PC-9 (cell line): ENCODE results near the gene ARHGAP28. TPM values are rescaled to one million over a fixed set of nuclear protein-coding genes. Genes with fewer than 3 reads are reported as not detected.

Source experiments
- BruUV-seq: library from RNA; stranded (reverse); fragments of 400-500 nt; replicated peaks from 2 replicates; lab custom pipeline; 2021; lab: Mats Ljungman, UMichigan
- CTCF ChIA-PET: fragments of 300-600 bp; sonication (Branson Sonifier 250); formaldehyde crosslinking; loops from one replicate; lab custom pipeline; 2022; ENCODE audit warnings: antibody characterized with exemption; lab: Charles Lee
- POLR2A ChIA-PET: fragments of 300-600 bp; sonication (Branson Sonifier 250); formaldehyde crosslinking; loops from one replicate; lab custom pipeline; 2022; ENCODE audit warnings: antibody characterized with exemption; ENCODE audit not compliant: unreplicated experiment; lab: Charles Lee
- DNase-seq, 2 experiments: peaks; one replicate each; pipeline versions ENCODE4 v3.0.0 to v3.0.0-alpha.2; 2015 to 2022; ENCODE audit warnings: mixed read lengths in 1 of 2
- H2AFZ ChIP-seq: fragments of 200-600 bp; sonication (generic); 2 replicates; pipeline ENCODE4 v1.8.1; 2017; ENCODE audit warnings: antibody characterized with exemption
- H3F3A ChIP-seq: fragments of 200-600 bp; sonication (generic); 2 replicates; pipeline ENCODE4 v1.8.1; 2017; ENCODE audit warnings: antibody characterized with exemption, mild to moderate bottlenecking, low read depth; ENCODE audit not compliant: insufficient read depth
- H3K27ac ChIP-seq: fragments of 200-600 bp; sonication (generic); 2 replicates; pipeline ENCODE4 v1.6.1; 2016; ENCODE audit warnings: mixed run types
- H3K27me3 ChIP-seq: fragments of 200-600 bp; sonication (generic); 2 replicates; pipeline ENCODE4 v1.6.1; 2016; ENCODE audit warnings: low read depth, mixed run types; ENCODE audit not compliant: insufficient read depth
- H3K36me3 ChIP-seq: fragments of 200-600 bp; sonication (generic); 2 replicates; pipeline ENCODE4 v1.6.1; 2016; ENCODE audit warnings: low read depth, mixed run types
- H3K4me1 ChIP-seq: fragments of 200-600 bp; sonication (generic); replicated peaks from 2 replicates; pipeline ENCODE4 v1.6.1; 2016; ENCODE audit warnings: mixed run types; ENCODE audit not compliant: insufficient read depth
- H3K4me2 ChIP-seq: fragments of 200-600 bp; sonication (generic); 2 replicates; pipeline ENCODE4 v1.6.1; 2017; ENCODE audit warnings: mixed run types
- H3K4me3 ChIP-seq: fragments of 200-600 bp; sonication (generic); 2 replicates; pipeline ENCODE4 v1.6.1; 2016; ENCODE audit warnings: mixed run types
- H3K79me2 ChIP-seq: fragments of 200-600 bp; sonication (generic); 2 replicates; pipeline ENCODE4 v1.6.1; 2017; ENCODE audit warnings: low read depth, mixed run types
- H3K9me2 ChIP-seq: fragments of 200-600 bp; sonication (generic); 2 replicates; pipeline ENCODE4 v1.8.1; 2017; ENCODE audit warnings: mild to moderate bottlenecking; ENCODE audit not compliant: insufficient read depth
- H3K9me3 ChIP-seq: fragments of 200-600 bp; sonication (generic); 2 replicates; pipeline ENCODE4 v1.8.1; 2016; ENCODE audit warnings: low read depth; ENCODE audit not compliant: insufficient read depth
- H4K20me1 ChIP-seq: fragments of 200-600 bp; sonication (generic); 2 replicates; pipeline ENCODE4 v1.8.1; 2017; ENCODE audit not compliant: insufficient read depth
- EZH2 ChIP-seq: fragments of 200-600 bp; sonication (generic); IDR thresholded peaks from 2 replicates; pipeline ENCODE4 v1.8.0; 2017; ENCODE audit warnings: antibody characterized with exemption, low read depth
- intact Hi-C: fragments of 100-400 bp; cut with micrococcal nuclease; formaldehyde crosslinking; loops from one replicate; pipeline ENCODE4 v1.10.0; 2022; ENCODE audit not compliant: unreplicated experiment
- total RNA-seq: library from RNA; stranded (reverse); gene quantifications from 2 replicates; pipeline ENCODE4 v1.2.3, GENCODE V29; 2021
- TF ChIP-seq, protein P1 (sequence below): fragments of 200-600 bp; sonication (generic); conservative IDR thresholded peaks from 2 replicates; pipeline ENCODE4 v1.6.1; 2017; ENCODE audit warnings: mixed run types, antibody characterized with exemption, mild to moderate bottlenecking, moderate library complexity

The ARHGAP28 gene
- total RNA-seq, 1 experiment from 2014 or later, result not detected

DNA sequence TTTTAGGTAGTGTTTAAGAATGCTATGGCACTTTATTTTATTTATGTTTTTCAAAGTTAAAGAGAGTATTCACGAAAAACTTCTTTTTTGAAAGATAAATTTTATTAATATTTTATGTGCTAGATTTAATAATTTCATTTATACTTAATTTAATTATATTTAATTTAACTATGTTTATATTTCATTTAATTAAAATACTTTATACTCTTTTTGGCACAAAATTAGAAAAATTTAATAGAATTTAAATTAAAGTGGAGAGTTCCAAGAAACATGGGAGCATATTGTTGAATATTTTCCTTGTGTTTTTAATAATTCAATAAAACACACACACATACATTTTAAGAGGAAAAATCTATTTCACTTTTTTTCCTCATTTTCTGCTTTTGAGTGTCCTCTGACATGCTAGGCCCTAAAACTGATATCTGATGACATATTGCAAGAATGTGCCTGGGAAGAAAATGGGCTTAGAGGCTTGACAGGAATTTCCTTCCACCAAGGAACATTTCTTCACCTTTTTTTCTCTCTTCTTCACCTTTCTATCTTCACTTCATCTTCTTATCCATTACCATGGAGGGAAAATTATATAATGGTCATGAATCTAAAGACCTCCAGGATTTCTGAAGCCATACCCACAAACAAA lies 15.4 kb downstream of the ARHGAP28 start:
- Histone ChIP-seq H3F3A (no peaks in the 10 kb centered on the region), H3K27me3 (no peaks in the 10 kb centered on the region; the same call in 1 of the 2 replicates), H3K9me2 (no peaks in the 10 kb centered on the region), H3K9me3 (no peaks in the 10 kb centered on the region), H3K4me2 (no peak overlapping the region), H3K79me2 (no peaks in the 10 kb centered on the region), H3K4me3 (no peak overlapping the region), H3K27ac (no peak overlapping the region), H4K20me1 (no peaks in the 10 kb centered on the region), H3K4me1 (no peaks in the 10 kb centered on the region), H2AFZ (no peak overlapping the region), H3K36me3 (no peaks in the 10 kb centered on the region)
- ChIA-PET POLR2A (no interaction called here), CTCF (no interaction called here)
- no peak for DNase-seq
- BruUV-seq, result no TSS peak
- intact Hi-C loops, result no loop called here
- TF ChIP-seq, protein P1, sequence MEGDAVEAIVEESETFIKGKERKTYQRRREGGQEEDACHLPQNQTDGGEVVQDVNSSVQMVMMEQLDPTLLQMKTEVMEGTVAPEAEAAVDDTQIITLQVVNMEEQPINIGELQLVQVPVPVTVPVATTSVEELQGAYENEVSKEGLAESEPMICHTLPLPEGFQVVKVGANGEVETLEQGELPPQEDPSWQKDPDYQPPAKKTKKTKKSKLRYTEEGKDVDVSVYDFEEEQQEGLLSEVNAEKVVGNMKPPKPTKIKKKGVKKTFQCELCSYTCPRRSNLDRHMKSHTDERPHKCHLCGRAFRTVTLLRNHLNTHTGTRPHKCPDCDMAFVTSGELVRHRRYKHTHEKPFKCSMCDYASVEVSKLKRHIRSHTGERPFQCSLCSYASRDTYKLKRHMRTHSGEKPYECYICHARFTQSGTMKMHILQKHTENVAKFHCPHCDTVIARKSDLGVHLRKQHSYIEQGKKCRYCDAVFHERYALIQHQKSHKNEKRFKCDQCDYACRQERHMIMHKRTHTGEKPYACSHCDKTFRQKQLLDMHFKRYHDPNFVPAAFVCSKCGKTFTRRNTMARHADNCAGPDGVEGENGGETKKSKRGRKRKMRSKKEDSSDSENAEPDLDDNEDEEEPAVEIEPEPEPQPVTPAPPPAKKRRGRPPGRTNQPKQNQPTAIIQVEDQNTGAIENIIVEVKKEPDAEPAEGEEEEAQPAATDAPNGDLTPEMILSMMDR, result no peak

DNA sequence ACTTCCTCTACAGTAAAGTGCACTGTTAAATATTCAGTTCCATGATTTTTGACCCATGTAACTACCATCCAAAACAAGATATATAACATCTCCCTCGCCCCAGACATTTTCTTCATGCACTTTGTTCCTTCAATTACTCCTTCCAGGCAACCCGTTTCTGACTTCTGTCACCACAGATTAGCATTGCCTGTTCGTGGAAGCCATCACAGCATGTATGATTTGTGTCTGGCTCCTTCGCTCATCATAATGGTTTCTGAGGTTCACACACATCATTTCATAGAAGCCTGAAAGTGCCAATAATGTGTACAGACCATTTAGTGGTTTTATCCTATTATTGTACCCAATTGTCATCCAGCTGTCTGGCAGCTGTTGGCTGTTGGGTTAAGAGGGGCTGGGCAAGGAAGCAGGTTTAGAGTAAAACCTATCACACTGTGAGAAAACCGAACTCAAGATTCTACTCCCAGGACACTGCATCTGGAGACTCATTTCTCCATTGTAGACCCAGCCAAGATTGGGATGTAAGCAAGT lies 16.1 kb downstream of the ARHGAP28 start:
- CTCF ChIA-PET, result no interaction called here
- H3F3A ChIP-seq, result no peaks in the 10 kb centered on the region
- no peak for DNase-seq

DNA sequence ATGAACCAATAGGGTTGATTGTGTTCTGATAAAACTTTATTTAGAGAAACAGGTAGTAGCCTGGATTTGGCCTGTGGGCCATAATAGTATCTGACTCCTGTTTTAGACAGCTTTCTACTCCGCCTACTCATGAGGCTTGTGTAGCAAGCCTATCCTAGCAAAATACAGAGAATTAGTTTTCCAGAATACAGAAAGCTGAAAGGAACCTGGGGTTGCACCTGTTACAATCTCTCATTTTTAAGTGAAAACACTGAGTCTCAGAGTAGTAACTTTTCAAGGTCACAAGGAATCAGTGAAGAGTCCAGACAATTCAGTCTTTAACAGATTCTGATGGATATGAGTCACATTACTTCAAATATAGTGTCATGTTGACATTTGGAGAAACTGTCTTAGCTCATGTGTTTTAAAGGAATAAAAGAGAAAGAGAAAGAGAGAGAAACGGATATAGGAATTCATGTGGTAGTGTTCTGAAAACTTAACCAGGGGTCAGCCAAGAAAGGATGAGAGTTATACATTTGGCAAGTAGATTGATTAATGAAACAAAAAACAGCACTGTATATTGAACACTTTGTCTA lies 17.0 kb downstream of the ARHGAP28 start:
- H3K27ac ChIP-seq, result no peak overlapping the region
- no TSS peak for BruUV-seq
- intact Hi-C loops, result no loop called here

More for the DNA sequence above, 16.1 kb downstream of the ARHGAP28 start:
- intact Hi-C loops, result no loop called here
- Histone ChIP-seq H3K36me3 (no peaks in the 10 kb centered on the region), H3K27me3 (no peaks in the 10 kb centered on the region; the same call in 1 of the 2 replicates), H4K20me1 (no peaks in the 10 kb centered on the region), H3K9me3 (no peaks in the 10 kb centered on the region), H3K79me2 (no peaks in the 10 kb centered on the region), H3K9me2 (no peaks in the 10 kb centered on the region), H3K27ac (no peak overlapping the region), H3K4me2 (no peak overlapping the region), H2AFZ (no peak overlapping the region), H3K4me1 (no peaks in the 10 kb centered on the region), H3K4me3 (no peak overlapping the region)
- no TSS peak for BruUV-seq
- TF ChIP-seq, protein P1, result no peak
- TF ChIP-seq EZH2, result no peak
- POLR2A ChIA-PET, result no interaction called here

More for the DNA sequence above, 17.0 kb downstream of the ARHGAP28 start:
- ChIA-PET POLR2A (no interaction called here), CTCF (no interaction called here)
- H3K9me3 ChIP-seq, result no peaks in the 10 kb centered on the region
- no peaks in the 10 kb centered on the region; the same call in 1 of the 2 replicates for H3K27me3 ChIP-seq
- TF ChIP-seq, protein P1, result no peak
- no peak for TF ChIP-seq EZH2
- H3K79me2 ChIP-seq, result no peaks in the 10 kb centered on the region
- no peaks in the 10 kb centered on the region for H3F3A ChIP-seq
- H2AFZ ChIP-seq, result no peak overlapping the region
- no peaks in the 10 kb centered on the region for H3K4me1 ChIP-seq
- no peaks in the 10 kb centered on the region for H3K9me2 ChIP-seq
- H3K4me3 ChIP-seq, result no peak overlapping the region
- no peaks in the 10 kb centered on the region for H4K20me1 ChIP-seq
- H3K36me3 ChIP-seq, result no peaks in the 10 kb centered on the region
- H3K4me2 ChIP-seq, result no peak overlapping the region
- DNase-seq, result no peak
